Activated CD4-positive, alpha-beta memory T cell treated with anti-CD3 and anti-CD28 coated beads, Interleukin-2, amount 10 ng/mL, durations not matched to agents 7 days and 5 days (primary cell): Measurements from ENCODE around the gene TGFBR3. TPM values are rescaled to one million over a fixed set of nuclear protein-coding genes. Genes with fewer than 3 reads are reported as not detected.
"Not testable (repeated sequence)": the region's sequence is repeated elsewhere in the genome, so short reads cannot be mapped to it uniquely, and the experiment has no call there.

Experiments
- CTCF ChIA-PET: fragments of 350-600 bp; sonication (Branson Sonifier 250); formaldehyde crosslinking; loops from one replicate; lab custom pipeline; 2021; ENCODE audit warnings: antibody characterized with exemption, inconsistent platforms; lab: Charles Lee
- POLR2A ChIA-PET: fragments of 350-600 bp; sonication (Branson Sonifier 250); formaldehyde crosslinking; loops from one replicate; lab custom pipeline; 2021; ENCODE audit warnings: antibody characterized with exemption; lab: Charles Lee
- DNase-seq: peaks from one replicate; pipeline ENCODE4 v3.0.0-alpha.2; 2020
- H3K27ac Mint-ChIP-seq: one replicate; pipeline ENCODE4 v1.8.0; 2021; ENCODE audit warnings: mild to moderate bottlenecking, mixed read lengths
- H3K27me3 Mint-ChIP-seq: one replicate; pipeline ENCODE4 v1.8.0; 2021; ENCODE audit warnings: mixed read lengths
- H3K36me3 Mint-ChIP-seq: one replicate; pipeline ENCODE4 v1.8.0; 2021; ENCODE audit warnings: low read depth, mixed read lengths
- H3K4me1 Mint-ChIP-seq: one replicate; pipeline ENCODE4 v1.8.0; 2021; ENCODE audit warnings: mixed read lengths
- H3K4me3 Mint-ChIP-seq: one replicate; pipeline ENCODE4 v1.8.0; 2021; ENCODE audit warnings: mild to moderate bottlenecking, mixed read lengths
- H3K9me3 Mint-ChIP-seq: one replicate; pipeline ENCODE4 v1.8.0; 2021; ENCODE audit warnings: mixed read lengths
- total RNA-seq, 2 experiments: library from RNA; stranded (reverse); gene quantifications; one replicate each; pipeline ENCODE4 v1.2.3, GENCODE V29; 2021

Gene TGFBR3
- total RNA-seq, 2 experiments from 2014 or later = 35.9 to 41.6 TPM

DNA sequence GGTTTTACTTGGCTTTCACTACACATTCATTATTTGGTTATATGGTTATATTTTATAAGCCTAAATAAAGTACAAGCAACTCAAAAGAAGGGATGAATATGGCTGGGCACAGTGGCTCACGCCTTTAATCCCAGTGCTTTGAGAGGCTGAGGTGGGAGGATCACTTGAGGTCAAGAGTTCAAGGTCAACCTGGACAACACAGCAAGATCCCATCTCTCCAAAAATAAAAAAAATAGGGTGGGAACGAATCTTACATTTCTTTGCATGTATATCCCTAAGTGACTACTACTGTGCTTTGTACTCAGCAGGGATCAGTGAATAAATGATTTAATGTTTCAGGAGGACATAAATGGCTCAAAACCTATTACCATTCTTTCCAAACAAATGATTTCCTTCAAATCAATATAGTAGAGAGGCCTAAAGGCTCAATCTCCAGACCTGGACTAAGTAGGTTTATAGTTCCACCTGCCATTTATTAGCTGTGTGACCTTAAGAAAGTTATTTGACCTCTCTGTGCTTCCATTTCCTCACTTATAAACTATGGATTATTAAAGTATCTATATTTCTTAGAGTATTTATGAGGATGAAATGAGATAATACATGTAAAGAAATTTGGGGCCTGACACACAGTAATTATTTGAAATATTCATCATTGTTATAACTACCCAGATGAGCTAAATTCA, 28.3 kb downstream of the TGFBR3 start:
- peaks cover 33% of the 10 kb centered on the region for H3K36me3 Mint-ChIP-seq
- H3K27ac Mint-ChIP-seq = no peak overlapping the region
- peaks cover 10% of the 10 kb centered on the region for H3K4me1 Mint-ChIP-seq
- no peak overlapping the region for H3K4me3 Mint-ChIP-seq
- POLR2A ChIA-PET = no interaction called here
- no peak for DNase-seq
- H3K9me3 Mint-ChIP-seq = peaks cover 4% of the 10 kb centered on the region
- no peaks in the 10 kb centered on the region for H3K27me3 Mint-ChIP-seq
- CTCF ChIA-PET = no interaction called here

GRCh38 chr1:91856996-91857395, 29.0 kb downstream of the TGFBR3 start:
- Mint-ChIP-seq H3K4me3 (no peak overlapping the region), H3K27me3 (no peaks in the 10 kb centered on the region), H3K36me3 (peaks cover 29% of the 10 kb centered on the region), H3K9me3 (peaks cover 4% of the 10 kb centered on the region), H3K4me1 (peaks cover 7% of the 10 kb centered on the region), H3K27ac (no peak overlapping the region)
- ChIA-PET POLR2A (no interaction called here), CTCF (no interaction called here)
- no peak for DNase-seq

GRCh38 chr1:91854852-91855534, 31.0 kb downstream of the TGFBR3 start:
- ChIA-PET CTCF (no interaction called here), POLR2A (interaction anchor here (1.0 kb wide), 1 partner anchor 17 kb away, joined by 3 read pairs; no protein-coding TSS in a partner anchor)
- Mint-ChIP-seq H3K9me3 (peaks cover 4% of the 10 kb centered on the region), H3K4me3 (no peak overlapping the region), H3K4me1 (peaks cover 10% of the 10 kb centered on the region), H3K36me3 (peaks cover 27% of the 10 kb centered on the region), H3K27me3 (no peaks in the 10 kb centered on the region), H3K27ac (no peak overlapping the region)
- DNase-seq = no peak

GRCh38 chr1:91853397-91853796, 32.6 kb downstream of the TGFBR3 start:
- H3K4me1 Mint-ChIP-seq = peaks cover 3% of the 10 kb centered on the region
- CTCF ChIA-PET = no interaction called here
- DNase-seq = no peak
- POLR2A ChIA-PET = no interaction called here
- H3K36me3 Mint-ChIP-seq = peaks cover 18% of the 10 kb centered on the region
- H3K27me3 Mint-ChIP-seq = no peaks in the 10 kb centered on the region
- peaks cover 4% of the 10 kb centered on the region for H3K9me3 Mint-ChIP-seq
- no peak overlapping the region for H3K4me3 Mint-ChIP-seq
- no peak overlapping the region for H3K27ac Mint-ChIP-seq

- H3K4me3 Mint-ChIP-seq, DNase-seq, H3K4me1 Mint-ChIP-seq, H3K9me3 Mint-ChIP-seq, H3K27ac Mint-ChIP-seq, H3K27me3 Mint-ChIP-seq: not testable (repeated sequence)
- peaks cover 11% of the 10 kb centered on the region for H3K36me3 Mint-ChIP-seq
- POLR2A ChIA-PET = interaction anchor here (1.1 kb wide), 1 partner anchor 11 kb away, joined by 3 read pairs; no protein-coding TSS in a partner anchor
- CTCF ChIA-PET = interaction anchor here (0.7 to 1.9 kb wide), 4 partner anchors 8 to 32 kb away, joined by 3 to 5 read pairs (median 4); no protein-coding TSS in a partner anchor
Observed at GRCh38 chr1:91852011-91852410, 33.9 kb downstream of the TGFBR3 start.

DNA sequence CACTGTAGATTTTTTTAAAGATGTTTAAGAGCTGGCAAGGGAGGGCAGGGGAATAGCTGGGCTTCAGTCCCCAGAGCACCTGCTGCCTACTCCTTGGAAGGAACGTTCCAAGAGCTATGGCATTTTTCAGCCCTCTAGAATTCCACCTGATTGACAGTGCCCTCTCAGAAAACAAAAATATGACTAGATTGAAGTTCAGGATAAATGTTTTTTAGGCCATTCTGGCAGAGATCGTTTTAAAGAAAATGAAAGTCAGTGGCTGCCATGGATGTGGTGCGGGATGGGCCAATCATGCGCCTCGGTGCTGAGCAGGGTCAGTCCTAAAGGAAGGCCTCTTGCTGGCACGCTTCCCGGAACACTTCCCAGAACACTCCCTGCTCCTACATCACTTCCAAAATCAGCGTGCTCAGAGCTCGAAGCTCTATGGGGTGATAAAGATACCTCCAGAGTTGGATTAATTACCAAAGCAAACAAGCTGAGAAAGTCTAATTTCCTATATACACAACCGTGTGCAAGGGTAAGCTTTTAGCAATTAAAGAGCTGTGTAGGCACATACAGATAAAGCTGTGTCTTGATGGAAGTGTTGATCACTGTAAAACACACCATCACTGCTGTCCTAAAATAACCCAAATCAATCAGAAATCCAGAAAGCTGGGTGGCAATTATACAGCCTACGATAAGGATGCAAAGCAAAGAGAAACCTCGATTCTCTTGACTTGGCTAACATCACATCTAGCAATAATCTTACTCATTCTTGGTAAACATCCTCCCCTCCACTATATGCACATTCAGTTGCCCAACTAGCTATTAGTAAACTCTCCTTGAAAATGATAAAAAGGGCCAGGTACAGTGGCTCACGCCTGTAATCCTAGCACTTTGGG, 34.6 kb downstream of the TGFBR3 start:
- Mint-ChIP-seq H3K4me3 (no peak overlapping the region), H3K4me1 (peaks cover 3% of the 10 kb centered on the region), H3K36me3 (peaks cover 7% of the 10 kb centered on the region), H3K27ac (no peak overlapping the region), H3K27me3 (no peaks in the 10 kb centered on the region), H3K9me3 (peaks cover 4% of the 10 kb centered on the region)
- no peak for DNase-seq
- CTCF ChIA-PET = interaction anchor here (0.7 to 1.9 kb wide), 4 partner anchors 9 to 32 kb away, joined by 3 to 5 read pairs (median 4); no protein-coding TSS in a partner anchor
- POLR2A ChIA-PET = interaction anchor here (1.1 kb wide), 1 partner anchor 10 kb away, joined by 3 read pairs; no protein-coding TSS in a partner anchor

DNA sequence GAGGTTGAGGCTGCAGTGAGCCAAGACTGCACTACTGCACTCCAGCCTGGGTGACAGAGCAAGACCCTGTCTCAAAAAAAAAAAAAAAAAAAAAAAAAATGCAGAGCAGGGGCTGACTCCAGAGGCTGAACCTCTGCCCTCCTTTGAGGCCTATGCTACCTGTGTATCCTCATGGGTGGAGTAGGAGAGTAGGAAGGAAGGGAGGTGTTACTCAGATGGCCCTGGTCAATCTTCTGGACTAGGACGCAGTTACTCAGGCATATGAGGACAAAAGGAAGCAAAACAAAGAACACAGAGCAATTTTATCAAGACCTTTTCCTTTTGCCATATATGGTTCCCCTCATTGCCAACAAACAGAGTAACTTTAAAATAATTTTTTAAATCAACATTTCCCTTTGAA, 35.2 kb downstream of the TGFBR3 start:
- CTCF ChIA-PET = interaction anchor here (1.9 kb wide), 1 partner anchor 33 kb away, joined by 5 read pairs; no protein-coding TSS in a partner anchor
- Mint-ChIP-seq H3K27ac (no peak overlapping the region), H3K27me3 (no peaks in the 10 kb centered on the region), H3K4me3 (no peak overlapping the region), H3K9me3 (peaks cover 4% of the 10 kb centered on the region), H3K36me3 (peaks cover 7% of the 10 kb centered on the region), H3K4me1 (peaks cover 3% of the 10 kb centered on the region)
- POLR2A ChIA-PET = no interaction called here
- no peak for DNase-seq

DNA sequence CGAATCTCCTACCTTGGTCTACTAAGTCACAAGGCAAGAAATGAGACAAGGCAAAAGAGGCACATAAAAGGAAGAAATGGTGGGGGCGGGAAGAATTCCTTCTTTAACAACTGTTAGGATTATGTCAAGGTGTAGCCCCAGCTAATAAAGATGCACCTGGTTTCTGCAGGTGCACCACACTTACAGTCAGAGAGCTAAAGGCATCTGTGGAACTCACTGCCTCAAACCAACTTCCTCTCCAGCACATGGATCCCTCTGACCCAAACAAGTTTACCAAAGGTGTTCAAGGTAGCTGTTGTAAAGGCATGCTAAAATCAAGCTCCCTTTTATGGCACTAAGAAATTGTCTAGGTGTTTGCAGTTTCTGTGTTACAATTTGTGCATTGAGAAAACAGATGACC, 38.1 kb downstream of the TGFBR3 start:
- CTCF ChIA-PET = interaction anchor here (1.5 kb wide), 1 partner anchor 16 kb away, joined by 3 read pairs; no protein-coding TSS in a partner anchor
- no peak overlapping the region for H3K27ac Mint-ChIP-seq

GRCh38 chr1:91846639-91847013, 39.3 kb downstream of the TGFBR3 start:
- Mint-ChIP-seq H3K9me3 (no peaks in the 10 kb centered on the region), H3K27ac (no peak overlapping the region), H3K36me3 (peaks cover 11% of the 10 kb centered on the region), H3K4me3 (no peak overlapping the region), H3K27me3 (no peaks in the 10 kb centered on the region), H3K4me1 (peaks cover 13% of the 10 kb centered on the region)
- DNase-seq = no peak
- ChIA-PET POLR2A (no interaction called here), CTCF (interaction anchor here (1.2 to 1.5 kb wide), 2 partner anchors 18 to 39 kb away, joined by 3 read pairs; partner anchors contain the start of gene TGFBR3)

More for the DNA sequence above, 38.1 kb downstream of the TGFBR3 start:
- peaks cover 11% of the 10 kb centered on the region for H3K36me3 Mint-ChIP-seq
- no peaks in the 10 kb centered on the region for H3K9me3 Mint-ChIP-seq
- H3K4me3 Mint-ChIP-seq = no peak overlapping the region
- no peak for DNase-seq
- POLR2A ChIA-PET = no interaction called here
- H3K27me3 Mint-ChIP-seq = no peaks in the 10 kb centered on the region
- H3K4me1 Mint-ChIP-seq = peaks cover 4% of the 10 kb centered on the region

DNA sequence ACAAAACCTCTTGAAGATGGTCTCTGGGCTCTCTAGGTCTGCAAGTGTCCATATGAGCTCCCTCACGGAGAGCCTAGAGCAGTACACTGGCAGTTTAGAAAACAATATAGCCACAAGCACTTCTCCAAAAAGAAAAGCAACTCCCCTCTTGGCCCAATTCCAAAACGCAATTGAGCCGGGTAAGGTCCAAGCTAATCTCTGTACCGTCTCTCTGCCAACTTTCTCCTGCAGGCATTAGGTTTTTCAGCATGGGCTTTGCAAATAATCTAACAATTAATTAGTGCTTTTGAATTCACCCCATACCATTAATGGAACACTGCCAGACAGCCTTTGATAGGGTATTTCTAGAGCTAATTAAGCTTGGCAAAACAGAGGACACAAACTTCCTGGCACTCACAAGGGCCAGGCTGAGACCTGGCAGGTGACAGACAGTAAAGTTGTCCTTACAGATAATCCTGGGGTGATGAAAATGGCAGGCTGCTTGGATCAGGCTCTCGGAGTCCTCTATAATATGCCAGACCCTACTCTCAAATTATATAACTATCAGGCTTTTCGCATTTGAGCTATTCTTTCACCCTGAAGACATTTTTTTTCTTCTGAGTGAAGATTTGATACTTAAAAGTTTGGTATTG, 39.8 kb downstream of the TGFBR3 start:
- no peaks in the 10 kb centered on the region for H3K9me3 Mint-ChIP-seq
- H3K27ac Mint-ChIP-seq = no peak overlapping the region
- H3K27me3 Mint-ChIP-seq = no peaks in the 10 kb centered on the region
- H3K4me1 Mint-ChIP-seq = peaks cover 13% of the 10 kb centered on the region
- H3K4me3 Mint-ChIP-seq = no peak overlapping the region
- POLR2A ChIA-PET = no interaction called here
- H3K36me3 Mint-ChIP-seq = peaks cover 13% of the 10 kb centered on the region
- CTCF ChIA-PET = interaction anchor here (1.2 kb wide), 2 partner anchors 40 to 1783 kb away, joined by 3 read pairs; partner anchors contain the start of gene TGFBR3
- DNase-seq = no peak

GRCh38 chr1:91844862-91845528, 41.0 kb downstream of the TGFBR3 start:
- CTCF ChIA-PET = interaction anchor here (1.2 kb wide), 1 partner anchor 1784 kb away, joined by 3 read pairs; no protein-coding TSS in a partner anchor
- POLR2A ChIA-PET = no interaction called here
- DNase-seq = no peak
- H3K4me3 Mint-ChIP-seq = no peak overlapping the region
- peaks cover 13% of the 10 kb centered on the region for H3K36me3 Mint-ChIP-seq
- peaks cover 12% of the 10 kb centered on the region for H3K4me1 Mint-ChIP-seq
- H3K27ac Mint-ChIP-seq = no peak overlapping the region
- H3K9me3 Mint-ChIP-seq = no peaks in the 10 kb centered on the region
- no peaks in the 10 kb centered on the region for H3K27me3 Mint-ChIP-seq

GRCh38 chr1:91843843-91844242, 42.1 kb downstream of the TGFBR3 start:
- H3K27me3 Mint-ChIP-seq = no peaks in the 10 kb centered on the region
- H3K9me3 Mint-ChIP-seq = no peaks in the 10 kb centered on the region
- H3K4me1 Mint-ChIP-seq = peaks cover 12% of the 10 kb centered on the region
- no peak for DNase-seq
- no peak overlapping the region for H3K4me3 Mint-ChIP-seq
- no peak overlapping the region for H3K27ac Mint-ChIP-seq
- POLR2A ChIA-PET = no interaction called here
- CTCF ChIA-PET = no interaction called here
- H3K36me3 Mint-ChIP-seq = peaks cover 13% of the 10 kb centered on the region
